SK-N-SH treated with all-trans-retinoic acid at 6 μM for 48 hours (cell line): ENCODE data around the gene AMOTL2.

Experiments
- ATAC-seq: fragments of 200-7000 bp; cut with Tn5 transposase; 3 replicates; pipeline ENCODE4 v1.9.1; 2020; ENCODE audit warnings: mild to moderate bottlenecking, moderate library complexity
- ARNTL ChIP-seq: fragments of 450-650 bp; formaldehyde crosslinking; IDR thresholded peaks from 2 replicates; pipeline ENCODE4 v1.5.0; 2020; ENCODE audit warnings: low read depth, mild to moderate bottlenecking, moderate library complexity, borderline replicate concordance
- BACH2 ChIP-seq: fragments of 250-450 bp; sonication (Bioruptor Pico); IDR thresholded peaks from 2 replicates; pipeline ENCODE4 v1.9.0; 2021; ENCODE audit warnings: mild to moderate bottlenecking, borderline replicate concordance
- CSRNP3 ChIP-seq: fragments of 250-450 bp; sonication (Bioruptor Pico); IDR thresholded peaks from 2 replicates; pipeline ENCODE4 v1.5.1; 2021; ENCODE audit warnings: mild to moderate bottlenecking, moderate library complexity
- ESRRG ChIP-seq: fragments of 250-450 bp; sonication (Bioruptor Pico); IDR thresholded peaks from 2 replicates; pipeline ENCODE4 v1.6.1; 2021; ENCODE audit warnings: mild to moderate bottlenecking
- ISL1 ChIP-seq: fragments of 250-450 bp; sonication (Bioruptor Pico); IDR thresholded peaks from 2 replicates; pipeline ENCODE4 v2.1.2; 2022; ENCODE audit warnings: mild to moderate bottlenecking, moderate library complexity
- OSR1 ChIP-seq: fragments of 250-450 bp; sonication (Bioruptor Pico); IDR thresholded peaks from 2 replicates; pipeline ENCODE4 v1.8.0; 2022; ENCODE audit warnings: moderate library complexity, mild to moderate bottlenecking, inconsistent platforms
- PATZ1 ChIP-seq: fragments of 250-450 bp; sonication (Bioruptor Pico); IDR thresholded peaks from 2 replicates; pipeline ENCODE4 v1.8.0; 2020; ENCODE audit warnings: mild to moderate bottlenecking, moderate library complexity, borderline replicate concordance
- PPARA ChIP-seq: fragments of 250-450 bp; sonication (Bioruptor Pico); IDR thresholded peaks from 2 replicates; pipeline ENCODE4 v1.5.0; 2020; ENCODE audit warnings: mild to moderate bottlenecking, borderline replicate concordance
- RARB ChIP-seq: fragments of 250-450 bp; sonication (Bioruptor Pico); IDR thresholded peaks from 2 replicates; pipeline ENCODE4 v1.8.0; 2021; ENCODE audit warnings: mild to moderate bottlenecking, moderate library complexity
- SNAI2 ChIP-seq: fragments of 250-450 bp; sonication (Bioruptor Pico); IDR thresholded peaks from 2 replicates; pipeline ENCODE4 v1.5.0; 2020; ENCODE audit warnings: mild to moderate bottlenecking, moderate library complexity
- TCF4 ChIP-seq: fragments of 250-450 bp; sonication (Bioruptor Pico); IDR thresholded peaks from 2 replicates; pipeline ENCODE4 v1.8.0; 2021; ENCODE audit warnings: mild to moderate bottlenecking, moderate library complexity, borderline replicate concordance
- TOX ChIP-seq: fragments of 250-450 bp; sonication (Bioruptor Pico); IDR thresholded peaks from 2 replicates; pipeline ENCODE4 v1.8.0; 2021; ENCODE audit warnings: mild to moderate bottlenecking, moderate library complexity, borderline replicate concordance
- ZC3H10 ChIP-seq: fragments of 250-450 bp; sonication (Bioruptor Pico); IDR thresholded peaks from 2 replicates; pipeline ENCODE4 v1.5.1; 2021; ENCODE audit warnings: mild to moderate bottlenecking, moderate library complexity
- ZFP3 ChIP-seq: fragments of 250-450 bp; sonication (Bioruptor Pico); IDR thresholded peaks from 2 replicates; pipeline ENCODE4 v1.5.0; 2020; ENCODE audit warnings: mild to moderate bottlenecking, moderate library complexity
- ZFP30 ChIP-seq: fragments of 450-650 bp; formaldehyde crosslinking; IDR thresholded peaks from 2 replicates; pipeline ENCODE4 v1.5.0; 2022; ENCODE audit warnings: mild to moderate bottlenecking, moderate library complexity
- ZNF565 ChIP-seq: fragments of 450-650 bp; formaldehyde crosslinking; conservative IDR thresholded peaks from 2 replicates; pipeline ENCODE4 v1.5.0; 2020; ENCODE audit warnings: low read depth, mild to moderate bottlenecking, moderate library complexity
- ZNF70 ChIP-seq: fragments of 450-650 bp; formaldehyde crosslinking; IDR thresholded peaks from 2 replicates; pipeline ENCODE4 v1.5.0; 2020; ENCODE audit warnings: mild to moderate bottlenecking, moderate library complexity
- ZNF8 ChIP-seq: fragments of 450-650 bp; formaldehyde crosslinking; IDR thresholded peaks from 2 replicates; pipeline ENCODE4 v1.5.0; 2020; ENCODE audit warnings: mild to moderate bottlenecking, moderate library complexity
- TF ChIP-seq, protein P1 (sequence below): fragments of 250-450 bp; sonication (Bioruptor Pico); IDR thresholded peaks from 2 replicates; pipeline ENCODE4 v1.5.0; 2020; ENCODE audit warnings: mild to moderate bottlenecking, moderate library complexity
- TF ChIP-seq, protein P2 (sequence below): fragments of 250-450 bp; sonication (Bioruptor Pico); IDR thresholded peaks from 2 replicates; pipeline ENCODE4 v1.5.1; 2020; ENCODE audit warnings: low read depth, mild to moderate bottlenecking, moderate library complexity

The AMOTL2 gene

GRCh38 chr3:134371542-134372324, 2.5 kb downstream of the AMOTL2 start:
- ATAC-seq, result no peak
- TF ChIP-seq OSR1 (CRISPR knock-in tag) (no peak), ZNF565 (CRISPR knock-in tag) (no peak), BACH2 (CRISPR knock-in tag) (no peak), ZNF70 (no peak), ISL1 (CRISPR knock-in tag) (no peak)

DNA sequence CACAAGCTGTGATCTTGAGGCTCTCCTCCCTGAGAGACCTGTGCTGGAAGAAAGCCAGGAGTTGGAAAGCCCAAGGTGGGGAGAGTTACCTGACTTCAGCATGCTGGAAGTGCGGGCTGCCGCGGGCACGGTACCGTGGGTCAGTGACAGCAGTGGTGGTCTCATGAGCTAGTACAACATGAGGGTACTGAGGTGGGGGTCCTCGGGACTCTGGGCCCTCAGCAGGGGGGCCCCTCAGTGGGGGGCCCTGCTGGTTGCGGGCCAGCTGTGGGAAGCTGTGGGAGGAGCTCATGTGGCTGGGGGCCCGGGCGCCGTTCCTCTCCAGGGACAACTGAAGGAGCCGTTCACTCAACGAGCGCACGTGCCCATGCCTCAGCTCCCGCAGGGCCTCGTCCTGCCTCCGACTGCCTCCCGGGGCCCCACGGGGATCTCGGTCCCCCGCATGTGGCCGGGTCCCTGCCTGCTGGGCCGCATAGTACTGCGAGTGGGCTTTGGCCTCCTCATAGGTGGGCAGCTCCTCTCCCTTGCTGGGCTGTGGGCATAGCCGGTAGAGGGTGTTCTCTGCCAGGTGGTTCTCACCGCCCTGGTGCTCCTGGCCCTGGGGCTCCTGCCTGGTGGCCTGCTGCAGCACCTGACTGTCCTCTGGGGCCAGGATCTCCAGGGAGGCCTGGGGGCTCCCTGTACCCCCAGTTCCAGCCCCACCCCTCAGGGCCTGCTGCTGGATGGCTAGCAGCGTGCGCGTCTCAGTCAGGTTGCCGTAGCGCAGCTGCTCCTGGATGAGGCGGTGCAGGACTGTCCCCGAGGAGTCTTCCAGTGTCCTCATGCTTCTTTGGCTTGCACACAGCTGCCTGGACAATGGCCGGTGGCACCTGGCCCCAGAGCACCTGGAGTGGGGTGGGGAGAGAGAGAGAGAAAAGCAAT, 3.4 kb downstream of the AMOTL2 start:
- TF ChIP-seq ZC3H10 (CRISPR knock-in tag), result no peak
- no peak for TF ChIP-seq ARNTL (CRISPR knock-in tag)
- no peak for TF ChIP-seq PATZ1
- no peak for TF ChIP-seq TCF4
- no peak for TF ChIP-seq RARB
- TF ChIP-seq BACH2 (CRISPR knock-in tag), result no peak
- no peak for TF ChIP-seq CSRNP3
- no peak for TF ChIP-seq PPARA (CRISPR knock-in tag)
- TF ChIP-seq TOX (CRISPR knock-in tag), result no peak
- no peak for TF ChIP-seq ZFP30 (CRISPR knock-in tag)
- no peak for TF ChIP-seq ZFP3
- no peak for TF ChIP-seq ZNF8
- no peak for TF ChIP-seq ZNF70
- TF ChIP-seq, protein P1, sequence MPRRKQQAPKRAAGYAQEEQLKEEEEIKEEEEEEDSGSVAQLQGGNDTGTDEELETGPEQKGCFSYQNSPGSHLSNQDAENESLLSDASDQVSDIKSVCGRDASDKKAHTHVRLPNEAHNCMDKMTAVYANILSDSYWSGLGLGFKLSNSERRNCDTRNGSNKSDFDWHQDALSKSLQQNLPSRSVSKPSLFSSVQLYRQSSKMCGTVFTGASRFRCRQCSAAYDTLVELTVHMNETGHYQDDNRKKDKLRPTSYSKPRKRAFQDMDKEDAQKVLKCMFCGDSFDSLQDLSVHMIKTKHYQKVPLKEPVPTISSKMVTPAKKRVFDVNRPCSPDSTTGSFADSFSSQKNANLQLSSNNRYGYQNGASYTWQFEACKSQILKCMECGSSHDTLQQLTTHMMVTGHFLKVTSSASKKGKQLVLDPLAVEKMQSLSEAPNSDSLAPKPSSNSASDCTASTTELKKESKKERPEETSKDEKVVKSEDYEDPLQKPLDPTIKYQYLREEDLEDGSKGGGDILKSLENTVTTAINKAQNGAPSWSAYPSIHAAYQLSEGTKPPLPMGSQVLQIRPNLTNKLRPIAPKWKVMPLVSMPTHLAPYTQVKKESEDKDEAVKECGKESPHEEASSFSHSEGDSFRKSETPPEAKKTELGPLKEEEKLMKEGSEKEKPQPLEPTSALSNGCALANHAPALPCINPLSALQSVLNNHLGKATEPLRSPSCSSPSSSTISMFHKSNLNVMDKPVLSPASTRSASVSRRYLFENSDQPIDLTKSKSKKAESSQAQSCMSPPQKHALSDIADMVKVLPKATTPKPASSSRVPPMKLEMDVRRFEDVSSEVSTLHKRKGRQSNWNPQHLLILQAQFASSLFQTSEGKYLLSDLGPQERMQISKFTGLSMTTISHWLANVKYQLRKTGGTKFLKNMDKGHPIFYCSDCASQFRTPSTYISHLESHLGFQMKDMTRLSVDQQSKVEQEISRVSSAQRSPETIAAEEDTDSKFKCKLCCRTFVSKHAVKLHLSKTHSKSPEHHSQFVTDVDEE (CRISPR knock-in tag), result no peak
- TF ChIP-seq, protein P2, sequence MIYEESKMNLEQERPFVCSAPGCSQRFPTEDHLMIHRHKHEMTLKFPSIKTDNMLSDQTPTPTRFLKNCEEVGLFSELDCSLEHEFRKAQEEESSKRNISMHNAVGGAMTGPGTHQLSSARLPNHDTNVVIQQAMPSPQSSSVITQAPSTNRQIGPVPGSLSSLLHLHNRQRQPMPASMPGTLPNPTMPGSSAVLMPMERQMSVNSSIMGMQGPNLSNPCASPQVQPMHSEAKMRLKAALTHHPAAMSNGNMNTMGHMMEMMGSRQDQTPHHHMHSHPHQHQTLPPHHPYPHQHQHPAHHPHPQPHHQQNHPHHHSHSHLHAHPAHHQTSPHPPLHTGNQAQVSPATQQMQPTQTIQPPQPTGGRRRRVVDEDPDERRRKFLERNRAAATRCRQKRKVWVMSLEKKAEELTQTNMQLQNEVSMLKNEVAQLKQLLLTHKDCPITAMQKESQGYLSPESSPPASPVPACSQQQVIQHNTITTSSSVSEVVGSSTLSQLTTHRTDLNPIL (CRISPR knock-in tag), result no peak
- TF ChIP-seq ISL1 (CRISPR knock-in tag), result no peak
- ATAC-seq, result no peak

GRCh38 chr3:134369861-134370596, 4.2 kb downstream of the AMOTL2 start:
- ATAC-seq, result no peak
- no peak for TF ChIP-seq SNAI2 (CRISPR knock-in tag)
- TF ChIP-seq ZNF565 (CRISPR knock-in tag), result no peak
- TF ChIP-seq, protein P2 (CRISPR knock-in tag), result no peak
- no peak for TF ChIP-seq TCF4
- no peak for TF ChIP-seq OSR1 (CRISPR knock-in tag)
- TF ChIP-seq ISL1 (CRISPR knock-in tag), result no peak; the same call in 1 of the 2 replicates
- no peak for TF ChIP-seq ZFP30 (CRISPR knock-in tag)
- TF ChIP-seq ZNF70, result no peak
- TF ChIP-seq ARNTL (CRISPR knock-in tag), result no peak
- TF ChIP-seq ESRRG (CRISPR knock-in tag), result no peak
- TF ChIP-seq CSRNP3, result no peak
- no peak for TF ChIP-seq ZC3H10 (CRISPR knock-in tag)
- TF ChIP-seq RARB, result no peak
